Measurements from ENCODE around the gene CADPS. TPM values are rescaled to one million over a fixed set of nuclear protein-coding genes. Genes with fewer than 3 reads are reported as not detected.
A peak's percentile ranks its signal among the peaks of the same experiment; 100 is the strongest.

CADPS gene
- total RNA-seq, 6 experiments from 2014 or later: not detected

DNA sequence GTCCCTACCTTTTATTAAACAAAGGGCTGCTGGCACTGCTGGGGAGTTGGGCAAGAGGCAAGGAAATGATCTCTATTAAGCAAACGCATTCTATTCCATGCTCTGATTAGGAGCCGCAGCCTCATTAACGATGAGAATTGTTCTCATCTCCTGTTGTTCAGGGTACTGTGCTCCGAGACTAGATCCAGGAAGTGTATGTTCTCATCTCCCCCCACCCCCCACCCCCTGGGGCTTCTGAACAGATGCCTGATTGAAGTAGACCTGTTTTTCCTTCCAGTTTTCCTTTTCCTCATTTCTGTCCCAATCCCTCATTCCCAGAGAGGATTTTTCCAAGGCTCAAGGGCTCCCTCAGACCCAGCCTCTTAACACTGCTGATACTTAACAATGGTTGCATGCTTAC lies 420.3 kb downstream of the CADPS start:
- H3K27me3 Mint-ChIP-seq (ENCODE audit: insufficient read depth): peaks cover 2% of the 10 kb centered on the region
- no peak overlapping the region for H3K27ac Mint-ChIP-seq
- H3K36me3 Mint-ChIP-seq (ENCODE audit: low read depth): no peaks in the 10 kb centered on the region
- no peaks in the 10 kb centered on the region for H3K9me3 Mint-ChIP-seq
- DNase-seq: no peak
- TF ChIP-seq, protein P1, sequence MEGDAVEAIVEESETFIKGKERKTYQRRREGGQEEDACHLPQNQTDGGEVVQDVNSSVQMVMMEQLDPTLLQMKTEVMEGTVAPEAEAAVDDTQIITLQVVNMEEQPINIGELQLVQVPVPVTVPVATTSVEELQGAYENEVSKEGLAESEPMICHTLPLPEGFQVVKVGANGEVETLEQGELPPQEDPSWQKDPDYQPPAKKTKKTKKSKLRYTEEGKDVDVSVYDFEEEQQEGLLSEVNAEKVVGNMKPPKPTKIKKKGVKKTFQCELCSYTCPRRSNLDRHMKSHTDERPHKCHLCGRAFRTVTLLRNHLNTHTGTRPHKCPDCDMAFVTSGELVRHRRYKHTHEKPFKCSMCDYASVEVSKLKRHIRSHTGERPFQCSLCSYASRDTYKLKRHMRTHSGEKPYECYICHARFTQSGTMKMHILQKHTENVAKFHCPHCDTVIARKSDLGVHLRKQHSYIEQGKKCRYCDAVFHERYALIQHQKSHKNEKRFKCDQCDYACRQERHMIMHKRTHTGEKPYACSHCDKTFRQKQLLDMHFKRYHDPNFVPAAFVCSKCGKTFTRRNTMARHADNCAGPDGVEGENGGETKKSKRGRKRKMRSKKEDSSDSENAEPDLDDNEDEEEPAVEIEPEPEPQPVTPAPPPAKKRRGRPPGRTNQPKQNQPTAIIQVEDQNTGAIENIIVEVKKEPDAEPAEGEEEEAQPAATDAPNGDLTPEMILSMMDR (IDR thresholded peaks at IDR 0.05): no peak
- H3K4me1 Mint-ChIP-seq (ENCODE audit: low read depth): no peaks in the 10 kb centered on the region
- H3K4me3 Mint-ChIP-seq: no peak overlapping the region

DNA sequence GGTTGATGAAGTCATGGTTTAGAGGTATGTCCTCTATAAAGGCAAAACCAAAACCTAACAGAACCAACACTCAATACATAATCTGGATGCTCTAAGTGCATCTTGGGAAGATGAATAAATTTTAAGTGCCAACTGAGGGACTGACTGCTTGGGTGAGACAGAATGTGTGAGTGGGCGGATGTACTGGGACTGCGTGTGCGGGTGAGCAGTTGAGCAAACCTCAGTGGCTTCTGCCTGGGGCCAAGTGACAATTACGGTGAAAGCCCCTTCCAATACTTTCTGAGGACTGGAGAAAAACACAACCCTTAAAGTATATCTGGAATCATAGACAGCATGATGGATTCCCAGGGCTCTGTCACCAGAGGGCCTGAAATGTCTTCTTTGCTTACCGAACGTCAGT lies 421.8 kb downstream of the CADPS start:
- no peak for DNase-seq
- Mint-ChIP-seq H3K27ac (no peak overlapping the region), H3K4me3 (no peak overlapping the region), H3K27me3 (ENCODE audit: insufficient read depth) (peaks cover 8% of the 10 kb centered on the region), H3K4me1 (ENCODE audit: low read depth) (no peaks in the 10 kb centered on the region), H3K9me3 (no peaks in the 10 kb centered on the region), H3K36me3 (ENCODE audit: low read depth) (no peaks in the 10 kb centered on the region)
- TF ChIP-seq, protein P1 (IDR thresholded peaks at IDR 0.05): no peak

DNA sequence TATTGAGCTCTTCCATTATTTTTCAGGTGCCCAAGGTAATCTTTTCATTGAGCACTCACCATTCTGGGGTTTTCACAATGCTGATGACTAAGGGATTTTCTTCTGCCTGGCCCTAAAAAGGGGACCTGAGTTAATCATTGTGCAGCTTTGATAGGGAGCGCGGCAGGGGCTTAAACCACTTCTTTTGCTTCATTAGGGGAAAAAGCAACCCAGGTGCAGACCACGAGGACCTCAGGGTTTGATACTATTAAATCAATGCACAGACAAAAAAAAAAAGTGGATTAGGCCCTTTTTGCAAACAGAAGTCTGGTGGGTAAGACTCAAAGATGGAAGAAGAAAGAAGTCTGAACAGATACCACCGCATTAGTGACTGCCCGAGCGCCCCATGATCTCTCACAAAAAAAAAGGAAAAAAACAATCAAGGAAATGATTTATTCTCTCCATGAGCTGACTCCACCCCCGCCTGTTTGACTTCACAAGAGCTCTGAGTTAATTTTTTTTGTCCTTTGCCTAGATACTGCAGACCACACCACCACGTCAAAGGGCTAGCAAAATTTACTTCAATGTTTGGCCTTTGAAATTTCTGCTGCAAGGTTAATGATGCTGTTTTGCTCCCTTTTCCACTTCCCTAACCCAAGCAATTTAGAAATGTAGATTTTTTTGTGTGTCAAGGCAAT lies 423.9 kb downstream of the CADPS start:
- no peak for DNase-seq
- Mint-ChIP-seq H3K9me3 (no peaks in the 10 kb centered on the region), H3K4me1 (ENCODE audit: low read depth) (peaks cover under 1% of the 10 kb centered on the region; the same call in 1 of the 2 replicates), H3K27me3 (ENCODE audit: insufficient read depth) (peaks cover 8% of the 10 kb centered on the region), H3K27ac (no peak overlapping the region), H3K4me3 (no peak overlapping the region), H3K36me3 (ENCODE audit: low read depth) (no peaks in the 10 kb centered on the region)
- TF ChIP-seq, protein P1 (IDR thresholded peaks at IDR 0.05): no peak

DNA sequence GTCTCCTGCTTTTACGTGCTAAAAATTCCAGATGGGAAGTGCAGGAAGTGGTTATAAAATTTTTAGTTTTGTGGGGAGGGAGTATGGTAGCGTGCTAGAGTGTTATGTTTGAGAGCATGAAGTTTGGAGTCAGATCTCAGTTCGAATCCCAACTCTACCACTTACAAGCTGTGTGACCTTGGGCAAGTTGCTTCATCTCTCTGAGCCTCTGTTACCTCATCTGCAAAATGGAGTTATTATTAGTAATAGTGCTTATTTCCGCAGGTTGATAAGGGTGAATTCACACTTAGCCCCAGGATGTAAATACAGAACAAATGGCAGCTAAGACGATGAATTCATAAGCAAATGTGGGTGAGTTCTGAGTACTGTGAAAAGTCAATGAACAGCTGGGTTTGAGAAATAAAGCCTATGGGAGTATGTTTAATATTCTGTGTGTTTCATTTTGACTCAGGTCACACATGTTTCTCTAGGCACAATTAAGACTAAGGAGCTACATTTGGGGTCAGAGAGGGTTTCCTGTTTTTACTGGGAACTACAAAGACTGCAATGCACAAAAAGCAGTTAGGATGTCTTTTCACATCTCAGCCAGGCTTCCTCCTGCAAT lies 428.8 kb downstream of the CADPS start:
- no peaks in the 10 kb centered on the region for H3K9me3 Mint-ChIP-seq
- TF ChIP-seq, protein P1 (IDR thresholded peaks at IDR 0.05): no peak
- H3K27ac Mint-ChIP-seq: no peak overlapping the region
- peaks cover 11% of the 10 kb centered on the region; the same call in 1 of the 2 replicates for H3K4me1 Mint-ChIP-seq (ENCODE audit: low read depth)
- peak overlapping the region; percentile 80; the same call in 1 of the 2 replicates for H3K4me3 Mint-ChIP-seq
- H3K36me3 Mint-ChIP-seq (ENCODE audit: low read depth): no peaks in the 10 kb centered on the region
- DNase-seq: no peak
- H3K27me3 Mint-ChIP-seq (ENCODE audit: insufficient read depth): peaks cover 6% of the 10 kb centered on the region; the same call in 1 of the 2 replicates

DNA sequence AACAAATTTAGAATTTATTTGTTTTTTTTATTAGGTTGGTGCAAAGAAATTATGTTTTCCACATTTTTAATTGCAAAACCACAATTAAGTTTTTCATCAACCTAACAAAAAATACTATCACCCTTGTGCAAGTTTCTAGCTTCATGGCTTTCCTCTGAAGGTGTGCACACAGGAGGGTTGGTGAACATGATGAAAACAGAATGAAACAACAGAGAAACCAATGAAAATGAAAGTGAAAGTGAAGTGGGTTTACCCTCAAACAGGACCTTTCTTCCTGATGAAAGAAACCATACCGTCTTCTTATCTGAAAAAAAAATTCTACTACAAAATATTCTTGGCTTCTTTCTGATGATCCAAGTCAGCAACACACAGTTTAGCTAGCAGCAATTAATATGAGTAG lies 429.9 kb downstream of the CADPS start:
- Mint-ChIP-seq H3K4me3 (peak overlapping the region; percentile 80), H3K9me3 (no peaks in the 10 kb centered on the region), H3K36me3 (ENCODE audit: low read depth) (no peaks in the 10 kb centered on the region), H3K27me3 (ENCODE audit: insufficient read depth) (peaks cover 6% of the 10 kb centered on the region), H3K27ac (peak overlapping the region; percentile 51; the same call in 1 of the 2 replicates), H3K4me1 (ENCODE audit: low read depth) (peaks cover 11% of the 10 kb centered on the region; the same call in 1 of the 2 replicates)
- DNase-seq: no peak
- TF ChIP-seq, protein P1 (IDR thresholded peaks at IDR 0.05): no peak

Data from HFFc6 (cell line).